Putamen (tissue), 1 donor: ENCODE measurements around the gene BTN2A1.

Source experiments
- DNase-seq: peaks from one replicate; pipeline ENCODE4 v3.0.0-alpha.2; 2016; ENCODE audit warnings: low spot score

The BTN2A1 gene

DNA sequence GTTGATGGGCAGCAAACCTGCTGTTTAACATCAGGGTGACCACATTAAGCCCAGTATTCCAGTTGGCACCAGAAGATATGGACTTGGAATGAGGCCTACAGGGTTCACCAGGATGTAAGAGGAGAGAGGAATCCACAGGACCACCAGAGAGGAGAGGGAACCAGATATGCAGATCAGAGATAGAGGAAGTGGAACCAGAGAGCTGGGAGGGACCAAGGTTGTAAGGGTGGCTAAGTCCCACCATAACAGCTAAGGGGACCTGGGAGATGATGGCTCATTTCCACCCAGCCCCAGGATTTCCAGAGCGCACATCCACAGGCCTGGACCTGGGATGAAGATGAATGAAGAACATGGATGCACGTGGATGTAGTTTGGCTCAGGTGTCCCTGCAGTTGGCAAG is 11.1 kb downstream of the BTN2A1 start:
- no peak for DNase-seq

DNA sequence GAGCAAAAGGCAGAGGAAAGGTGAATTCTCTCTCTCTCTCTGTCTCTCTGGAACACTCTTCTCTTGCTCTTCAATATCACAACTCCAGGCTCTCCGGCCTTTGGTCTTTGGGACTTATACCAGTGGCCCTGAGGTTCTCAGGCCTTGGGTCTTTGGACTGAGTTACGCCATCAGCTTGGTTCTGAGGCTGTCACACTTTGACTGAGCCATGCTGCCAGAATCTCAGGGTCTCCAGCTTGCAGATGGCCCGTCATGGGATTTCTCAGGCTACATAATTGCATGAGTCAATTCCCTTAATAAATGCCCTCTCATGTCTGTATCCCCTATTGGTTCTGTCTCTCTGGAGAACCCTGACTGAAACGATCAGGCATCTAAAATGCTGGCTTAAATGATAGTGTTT is 12.9 kb downstream of the BTN2A1 start:
- no peak for DNase-seq

DNA sequence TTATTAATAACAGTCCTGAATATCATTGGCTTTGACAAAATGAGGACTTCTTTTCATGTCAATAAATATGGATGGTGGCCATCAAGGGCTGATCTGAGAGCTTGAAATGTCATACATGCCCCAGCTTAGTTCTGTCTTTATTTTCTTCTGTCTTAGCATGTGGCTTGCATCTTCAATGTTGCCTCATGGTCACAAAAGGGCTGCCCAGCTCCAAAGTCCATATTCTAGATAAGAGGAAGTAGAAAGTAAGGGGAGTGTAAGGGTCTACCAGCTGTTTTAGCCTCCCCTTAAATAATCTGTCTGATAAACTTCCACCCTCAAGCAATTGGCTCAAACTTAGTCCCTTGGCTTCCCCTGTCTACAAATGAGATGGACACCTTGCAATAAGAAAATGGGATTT is 14.2 kb downstream of the BTN2A1 start:
- no peak for DNase-seq

DNA sequence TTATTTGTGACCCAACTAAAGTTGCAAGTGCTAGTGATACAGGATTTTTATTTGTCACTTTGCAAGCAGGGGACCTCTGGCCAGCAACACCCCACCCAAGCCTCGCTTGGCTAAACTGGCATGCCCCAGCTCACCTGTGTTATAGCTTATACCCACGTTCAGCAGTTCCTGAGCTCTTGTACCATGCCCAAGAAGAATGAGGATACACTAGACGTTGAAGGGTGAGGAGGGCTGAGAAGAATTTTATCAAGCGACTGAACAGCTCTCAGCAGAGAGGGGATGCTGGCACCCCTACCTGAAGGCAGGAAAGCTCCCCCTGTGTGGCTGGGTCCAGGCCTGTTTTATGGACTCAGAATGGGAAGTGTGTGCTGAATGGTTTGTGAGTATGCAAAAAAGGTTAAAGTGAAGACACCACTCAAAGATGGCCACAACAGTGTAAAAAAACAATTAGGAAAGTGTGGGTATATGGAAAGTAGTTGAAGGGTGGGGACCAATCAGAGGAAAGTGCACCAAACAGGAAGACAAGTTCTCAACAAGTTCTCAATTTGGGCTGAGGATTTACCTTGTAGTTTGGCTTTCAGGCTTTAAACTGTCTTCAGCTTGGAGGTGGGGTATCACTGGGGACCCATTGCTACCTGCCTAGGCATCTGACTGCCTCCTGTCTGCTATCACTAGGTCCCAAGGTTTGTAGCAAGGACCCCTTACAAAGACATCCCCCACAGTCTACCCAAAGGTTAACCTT is 15.0 kb downstream of the BTN2A1 start:
- DNase-seq: no peak

DNA sequence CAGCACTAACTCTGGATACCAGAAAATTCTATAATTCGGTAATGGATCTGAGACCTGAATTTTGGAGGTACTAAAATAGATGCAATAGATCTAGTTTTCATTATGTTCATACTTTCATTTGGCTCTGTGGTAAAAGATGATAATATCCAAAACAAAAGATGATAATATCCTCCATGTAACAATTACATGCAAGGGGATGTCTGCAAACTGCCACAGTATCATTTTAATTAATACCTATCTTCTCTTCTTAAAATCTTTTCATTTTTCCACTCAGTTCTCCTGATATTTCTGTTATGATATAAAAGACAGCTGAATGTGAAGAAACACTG is 15.6 kb downstream of the BTN2A1 start:
- no peak for DNase-seq

DNA sequence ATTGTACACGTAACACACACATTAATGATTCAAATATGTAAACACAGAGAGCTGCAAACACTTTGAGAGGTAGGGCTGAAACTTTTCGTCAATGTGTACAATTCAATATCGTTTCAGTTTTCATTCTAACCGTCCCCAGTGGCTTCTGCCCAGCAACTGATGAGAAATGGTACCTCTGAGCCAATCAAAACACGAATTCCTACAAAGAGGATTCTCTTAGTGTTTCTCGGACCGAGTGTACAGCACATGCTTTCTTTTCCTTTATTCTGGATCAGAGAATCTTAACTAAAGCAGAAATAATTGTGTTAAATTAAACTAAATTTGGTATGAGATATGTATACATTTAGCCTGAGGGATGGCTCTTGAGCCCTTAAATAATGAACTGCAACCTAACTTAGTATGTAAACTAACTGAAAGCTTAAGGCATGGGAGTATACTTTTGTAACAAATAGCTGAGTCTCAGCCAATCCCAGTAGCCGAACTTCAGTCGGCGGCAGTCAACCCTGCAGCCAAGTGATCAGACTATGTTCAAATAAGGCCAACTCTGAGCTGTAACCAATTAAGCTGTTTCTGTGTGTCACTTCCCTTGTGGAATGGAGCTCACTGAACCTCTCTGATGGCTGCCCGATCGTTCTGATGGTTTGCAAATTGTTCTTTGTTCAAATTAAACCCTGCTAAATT is 16.1 kb downstream of the BTN2A1 start:
- peak; percentile 84 for DNase-seq

DNA sequence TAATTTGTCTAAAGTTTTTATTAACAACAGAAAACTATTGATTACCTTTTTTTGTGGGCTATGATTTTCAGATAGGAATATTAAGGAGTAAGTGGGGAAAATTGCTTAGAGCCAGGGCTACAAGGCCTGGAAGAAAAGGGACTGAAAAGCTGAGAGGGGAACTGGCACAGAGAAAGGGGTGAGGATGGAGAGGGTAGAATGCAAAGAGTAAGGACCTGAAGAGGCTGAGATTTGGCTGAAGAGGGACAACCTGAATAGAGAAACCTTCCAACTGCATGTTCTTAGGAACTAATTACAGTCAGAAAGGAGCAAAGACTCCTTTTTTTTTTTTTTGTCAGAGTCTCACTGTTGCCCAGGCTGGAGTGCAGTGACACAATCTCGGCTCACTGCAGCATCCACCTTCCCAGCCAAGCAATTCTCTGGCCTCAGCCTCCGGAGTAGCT is 16.7 kb downstream of the BTN2A1 start:
- DNase-seq: no peak

DNA sequence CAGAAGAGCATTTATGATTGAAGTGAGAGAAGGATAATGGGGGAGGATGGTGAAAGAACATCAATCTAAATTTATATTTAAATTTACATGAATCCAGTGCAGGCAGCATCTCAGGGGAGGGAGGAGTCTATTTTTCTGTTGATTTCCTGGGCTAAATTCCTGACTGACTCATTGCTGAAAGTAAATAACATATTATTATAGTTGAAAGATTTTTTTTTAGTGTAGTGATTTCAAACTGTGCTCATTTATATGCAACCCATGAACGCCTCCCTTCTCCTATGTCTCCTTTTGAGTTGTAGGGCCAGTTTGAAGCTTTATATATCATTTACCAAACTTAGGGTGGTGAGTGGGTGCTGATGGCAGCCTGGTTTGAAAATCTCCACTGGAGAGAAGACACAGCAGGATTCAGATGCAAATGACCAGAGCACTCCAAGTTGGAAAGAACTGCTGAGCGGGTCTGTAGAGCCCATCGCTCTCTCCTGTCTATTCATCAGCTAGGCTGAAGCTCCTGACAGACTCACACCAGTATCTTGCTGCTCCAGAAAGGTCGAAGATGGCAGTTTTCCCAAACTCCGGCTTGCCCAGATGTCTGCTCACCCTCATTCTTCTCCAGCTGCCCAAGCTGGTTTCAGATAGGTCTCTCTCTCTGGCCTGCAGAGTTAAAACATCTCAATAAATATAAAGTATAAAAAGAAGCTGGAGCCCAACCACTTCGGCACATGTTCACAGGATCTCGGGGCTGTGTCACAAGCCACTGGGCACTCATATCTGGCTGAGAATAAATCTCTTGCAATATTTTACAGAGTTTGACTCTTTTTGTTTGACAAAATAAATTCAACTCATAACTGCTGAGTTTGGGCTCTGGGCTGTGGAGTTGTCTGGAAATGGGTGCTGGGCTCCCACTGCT is 18.3 kb downstream of the BTN2A1 start:
- DNase-seq: no peak

DNA sequence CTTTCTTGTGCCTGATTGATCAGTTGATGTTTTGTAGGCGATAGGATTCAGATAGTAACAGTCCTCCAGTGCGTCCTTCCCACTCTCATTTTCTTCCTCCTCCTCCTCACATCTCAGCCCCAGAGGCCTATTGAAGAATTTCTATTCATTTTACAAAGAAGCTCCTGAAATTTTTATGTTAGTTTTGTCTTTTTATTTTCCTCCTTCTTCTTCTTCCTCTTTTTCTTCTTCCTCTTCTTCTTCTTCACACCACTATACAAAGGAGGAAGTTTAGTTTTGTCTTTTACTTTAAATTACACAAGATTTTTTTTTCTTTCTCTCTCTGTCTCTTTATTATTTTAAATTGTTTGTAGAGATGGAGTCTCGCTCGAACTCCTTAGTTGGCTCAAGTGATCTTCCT is 19.1 kb downstream of the BTN2A1 start:
- DNase-seq: no peak

DNA sequence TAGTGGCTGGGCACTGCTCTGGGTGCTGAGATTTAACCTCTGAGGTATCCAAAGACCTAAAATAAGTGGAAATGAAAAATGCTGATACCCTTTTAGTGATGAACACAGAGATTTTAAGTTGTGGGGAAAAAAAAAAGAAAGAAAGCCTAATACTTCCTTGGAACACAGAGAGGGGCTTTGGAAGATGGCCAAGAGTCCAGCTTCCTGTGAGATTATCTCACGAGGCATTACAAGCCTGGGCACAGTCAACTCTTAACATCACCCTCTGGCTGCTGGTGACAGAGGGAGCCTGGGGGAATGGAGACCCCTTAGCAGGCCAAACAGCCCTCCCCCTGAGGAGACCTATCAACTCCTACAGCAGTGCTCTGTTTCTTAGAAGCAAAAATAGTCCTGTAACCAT is 19.7 kb downstream of the BTN2A1 start:
- no peak for DNase-seq

DNA sequence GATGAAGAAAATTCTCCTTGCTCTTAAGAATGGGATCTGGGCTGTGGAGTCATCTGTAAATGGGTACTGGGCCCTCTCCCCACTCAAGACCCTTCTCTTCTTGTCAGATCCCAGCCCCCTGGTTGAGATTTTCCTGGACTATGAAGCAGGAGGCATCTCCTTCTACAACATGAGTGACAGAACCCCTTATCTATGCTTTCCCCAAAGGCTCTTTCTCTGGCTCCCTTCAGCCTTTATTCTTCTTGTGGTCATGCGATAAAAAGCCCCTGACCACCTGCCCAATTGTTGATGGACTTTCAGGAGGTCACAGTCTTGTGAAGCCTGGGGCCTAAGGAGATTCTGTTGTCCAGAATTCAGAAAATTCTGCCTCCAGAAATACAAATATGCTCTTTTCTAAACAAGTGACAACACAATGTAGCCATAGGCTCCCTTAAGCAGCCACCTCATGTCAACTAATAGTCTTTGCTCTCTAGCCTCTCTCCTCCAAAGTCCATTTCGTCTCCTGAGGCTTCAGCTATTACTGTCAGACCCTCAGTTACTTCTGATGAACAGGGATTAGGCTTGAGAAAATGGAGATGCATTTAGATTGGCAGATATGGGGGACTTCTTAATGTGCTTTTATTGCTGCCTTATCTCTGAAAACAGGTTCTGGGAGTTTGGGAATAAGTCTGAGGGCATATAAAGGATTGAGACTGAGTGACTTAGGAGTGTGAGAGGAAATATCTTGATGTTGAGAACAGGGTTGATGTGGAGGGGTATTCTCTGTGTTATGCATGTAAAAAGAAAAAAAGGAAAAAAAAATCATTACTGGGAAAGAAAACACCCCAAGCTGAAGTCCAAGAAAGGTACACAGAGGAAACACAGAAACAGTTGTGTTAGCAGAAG is 20.6 kb downstream of the BTN2A1 start:
- DNase-seq: no peak

DNA sequence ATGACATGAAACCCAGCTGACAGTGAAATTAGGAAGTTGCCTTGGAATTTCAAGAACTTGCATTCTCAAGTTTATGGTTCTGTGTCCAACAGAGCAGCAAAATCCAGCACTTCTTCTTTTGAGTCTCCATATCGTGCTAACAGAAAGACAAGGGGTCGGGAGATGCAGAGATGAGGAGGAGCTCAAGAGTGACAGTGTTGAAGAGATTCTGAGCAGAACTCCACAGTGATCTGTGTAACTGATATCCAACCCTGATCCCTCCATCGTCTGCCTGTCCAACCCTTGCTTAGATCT is 21.2 kb downstream of the BTN2A1 start:
- no peak for DNase-seq

DNA sequence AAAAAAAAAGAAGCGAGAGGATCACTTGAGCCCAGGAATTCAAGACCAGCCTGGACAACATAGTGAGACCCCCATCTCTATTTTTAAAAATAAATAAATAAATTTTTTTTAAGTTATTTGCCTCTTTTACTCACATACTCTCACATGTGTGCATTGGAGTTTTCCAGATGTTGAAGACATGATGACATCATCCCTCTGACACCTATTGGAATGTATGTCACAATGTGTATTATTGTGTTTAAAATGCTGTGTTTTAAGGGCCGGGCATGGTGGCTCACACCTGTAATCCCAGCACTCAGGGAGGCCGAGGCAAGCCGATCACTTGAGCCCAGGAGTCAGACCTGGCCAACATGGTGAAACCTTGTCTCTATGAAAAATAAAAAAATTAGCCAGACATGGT is 24.6 kb downstream of the BTN2A1 start:
- no peak for DNase-seq

DNA sequence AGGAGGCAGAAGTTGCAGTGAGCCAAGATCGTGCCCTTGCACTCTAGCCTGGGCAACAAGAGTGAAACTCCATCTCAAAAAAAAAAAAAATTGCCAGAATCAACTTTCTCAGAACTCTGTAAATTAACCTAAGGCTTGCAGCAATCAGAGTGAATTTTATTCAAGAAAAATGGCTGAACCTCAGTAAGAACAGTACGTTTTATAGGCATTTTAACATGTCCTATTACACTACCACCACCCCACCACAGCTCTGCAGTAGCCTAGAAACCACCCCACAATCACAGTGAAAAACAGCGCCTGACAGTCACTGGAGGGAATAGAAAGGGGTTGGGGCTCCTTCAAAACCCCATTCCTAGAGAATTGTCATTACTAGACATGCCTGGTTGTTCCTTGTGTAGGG is 26.0 kb downstream of the BTN2A1 start:
- DNase-seq: no peak

DNA sequence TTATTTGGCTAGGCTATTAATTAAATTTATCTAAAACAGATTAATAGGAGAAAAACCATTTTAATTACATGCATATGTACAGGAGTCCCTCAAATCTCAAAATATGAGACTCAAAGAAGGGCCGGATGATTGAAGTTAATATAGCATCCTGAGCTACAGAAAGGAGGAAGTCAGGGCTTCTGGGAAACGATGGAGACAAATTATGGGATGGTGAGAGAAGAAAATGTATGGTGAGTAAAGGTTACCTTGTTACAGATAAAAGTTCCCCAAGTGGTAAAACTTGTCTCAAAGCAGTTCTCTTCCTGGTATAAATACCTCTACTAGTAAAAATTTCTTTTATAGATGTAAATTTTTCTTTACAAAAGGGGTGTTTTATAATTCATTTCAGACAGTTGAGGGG is 26.4 kb downstream of the BTN2A1 start:
- no peak for DNase-seq

DNA sequence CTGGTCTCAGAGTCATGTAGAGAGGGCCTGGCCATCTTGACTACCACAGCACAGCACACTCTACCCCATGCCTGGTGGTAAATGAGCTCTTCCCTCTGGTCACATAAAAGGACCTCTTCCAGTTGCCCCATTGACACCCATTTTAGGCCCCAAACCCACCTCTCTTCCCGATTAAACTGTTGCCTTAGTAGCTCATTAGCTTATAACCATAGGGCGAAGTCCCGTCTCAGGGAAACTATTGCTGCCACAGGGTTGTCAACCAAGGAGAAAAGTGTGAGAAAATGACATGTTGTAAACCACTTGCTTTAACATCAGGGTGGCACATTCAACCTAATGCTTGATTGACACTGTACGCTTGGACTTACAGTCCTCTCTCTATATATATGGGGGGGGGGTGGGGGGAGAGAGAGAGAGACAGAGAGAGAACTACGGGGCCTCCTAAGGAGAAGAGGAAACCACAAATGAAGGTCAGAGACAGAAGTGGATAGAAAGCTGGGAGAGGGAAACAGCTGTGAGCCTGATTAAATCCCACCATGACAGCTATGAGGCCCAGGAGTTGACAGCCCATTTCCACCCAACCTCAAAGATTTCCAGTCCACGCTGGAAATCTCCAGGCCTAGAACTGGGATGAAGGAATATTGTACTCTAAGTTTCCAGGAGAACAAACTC is 27.5 kb downstream of the BTN2A1 start:
- DNase-seq: no peak

DNA sequence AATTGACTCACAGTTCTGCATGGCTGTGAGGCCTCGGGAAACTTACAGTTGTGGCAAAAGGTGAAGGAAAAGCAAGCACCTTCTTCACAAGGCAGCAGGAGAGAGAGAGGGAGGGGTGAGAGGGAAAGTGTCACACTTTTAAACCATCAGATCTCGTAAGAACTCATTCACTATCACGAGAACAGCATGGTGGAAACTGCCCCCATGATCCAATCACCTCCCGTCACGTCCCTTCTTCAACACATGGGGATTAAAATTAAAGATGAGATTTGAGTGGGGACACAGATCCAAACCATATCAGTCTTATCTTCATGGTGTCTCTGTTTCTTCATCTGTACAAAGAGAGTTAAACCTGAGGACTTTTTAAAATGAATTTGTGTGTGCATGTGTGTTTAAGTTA is 28.6 kb downstream of the BTN2A1 start:
- no peak for DNase-seq

DNA sequence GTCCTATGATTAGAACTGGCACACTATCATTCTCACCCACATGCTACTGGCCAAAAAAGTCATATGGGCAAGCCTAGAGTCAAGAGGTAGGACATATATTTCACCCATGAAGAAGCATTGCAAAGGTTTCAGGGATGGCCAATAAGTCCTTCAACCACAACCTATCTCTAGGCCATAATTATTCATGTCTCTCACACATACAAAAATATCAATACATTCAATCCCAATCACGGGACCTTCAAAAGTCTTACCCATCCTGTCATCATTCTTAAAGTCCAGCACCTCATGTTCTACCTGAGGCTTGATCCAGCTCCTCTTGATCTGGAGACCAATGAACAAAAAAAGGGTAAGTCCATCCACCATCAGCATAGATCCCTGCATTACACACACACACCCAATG is 29.7 kb downstream of the BTN2A1 start:
- DNase-seq: no peak

DNA sequence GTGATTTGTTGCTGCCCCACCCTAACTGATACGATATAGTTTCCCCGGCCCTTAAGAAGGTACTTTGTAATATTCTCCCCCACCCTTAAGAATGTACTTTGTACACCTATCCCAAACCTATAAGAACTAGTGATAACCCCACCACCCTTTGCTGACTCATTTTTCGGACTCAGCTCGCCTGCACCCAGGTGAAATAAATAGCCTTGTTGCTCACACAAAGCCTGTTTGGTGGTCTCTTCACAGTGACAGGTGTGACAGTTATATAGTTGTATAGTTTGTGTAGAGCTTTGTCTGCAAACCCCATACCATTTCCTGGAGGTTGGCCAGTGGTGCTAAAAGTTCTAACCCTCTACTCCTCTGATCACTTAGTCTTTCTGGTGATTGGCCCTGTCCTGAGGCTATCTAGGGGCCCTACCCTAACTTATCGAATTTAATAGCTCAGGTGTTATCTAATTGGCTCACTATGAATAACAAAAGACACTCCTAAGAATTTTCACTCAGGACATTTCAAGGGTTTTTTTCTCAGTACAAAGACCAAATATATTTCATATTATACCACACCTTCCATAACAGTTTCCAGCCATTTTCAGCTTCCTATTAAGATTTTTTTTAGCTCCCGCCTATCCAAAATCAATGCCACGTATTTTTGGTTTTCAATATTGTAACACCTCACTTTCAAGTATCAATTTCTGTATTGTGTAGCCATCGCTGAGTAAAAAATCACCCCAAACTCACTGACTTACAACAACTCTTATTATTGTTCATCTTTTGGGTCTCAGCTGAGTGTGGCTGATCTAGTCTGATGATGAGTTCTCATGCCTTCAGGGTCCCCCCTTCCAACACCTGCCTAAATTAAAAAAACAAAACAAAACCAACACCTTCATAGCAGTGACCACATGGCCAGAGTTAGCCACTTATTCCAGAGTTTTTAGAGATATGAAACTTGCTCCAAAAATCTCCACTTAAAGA is 32.5 kb downstream of the BTN2A1 start:
- no peak for DNase-seq

DNA sequence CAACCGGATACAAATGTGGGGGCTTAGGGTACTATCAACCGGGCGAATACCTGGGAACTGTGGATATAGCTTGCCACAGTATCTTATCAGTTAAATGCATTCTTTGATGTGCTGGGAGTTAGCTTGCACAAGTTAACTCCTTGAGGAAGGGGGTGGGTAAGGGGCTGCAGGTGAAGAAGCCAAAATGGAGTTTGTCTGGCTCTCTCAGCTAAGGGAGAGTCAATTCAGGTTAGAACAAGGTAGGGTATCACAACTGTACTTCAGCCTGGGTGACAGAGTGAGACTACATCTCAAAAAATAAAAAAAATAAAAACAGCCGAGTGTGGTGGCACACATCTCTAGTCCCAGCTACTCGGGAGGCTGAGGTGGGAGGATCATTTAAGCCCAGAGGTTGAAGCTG is 33.8 kb downstream of the BTN2A1 start:
- no peak for DNase-seq
